ENCODE results near the gene CFAP58.
A peak's percentile ranks its signal among the peaks of the same experiment; 100 is the strongest.

CFAP58 gene

GRCh38 chr10:104376784-104377300 lies 23.2 kb downstream of the CFAP58 start:
- DNase-seq (ENCODE audit: low read depth), result peak; percentile 3

- no peak for DNase-seq (ENCODE audit: low read depth)
Measured at GRCh38 chr10:104380336-104380735, 26.7 kb downstream of the CFAP58 start.

GRCh38 chr10:104387130-104387888 lies 33.7 kb downstream of the CFAP58 start:
- DNase-seq (ENCODE audit: low read depth), result no peak

- DNase-seq (ENCODE audit: low read depth), result no peak
Measured at GRCh38 chr10:104388830-104389229, 35.2 kb downstream of the CFAP58 start.

- peak; percentile 3 for DNase-seq (ENCODE audit: low read depth)
Measured at GRCh38 chr10:104391150-104391968, 37.7 kb downstream of the CFAP58 start.

GRCh38 chr10:104391969-104392296 lies 38.3 kb downstream of the CFAP58 start:
- no peak for DNase-seq (ENCODE audit: low read depth)

GRCh38 chr10:104393387-104393786 lies 39.8 kb downstream of the CFAP58 start:
- DNase-seq (ENCODE audit: low read depth), result no peak

GRCh38 chr10:104396581-104396980 lies 42.9 kb downstream of the CFAP58 start:
- no peak for DNase-seq (ENCODE audit: low read depth)

- no peak for DNase-seq (ENCODE audit: low read depth)
Measured at GRCh38 chr10:104403636-104404035, 50.0 kb downstream of the CFAP58 start.

GRCh38 chr10:104406715-104407650 lies 53.4 kb downstream of the CFAP58 start:
- DNase-seq (ENCODE audit: low read depth), result peak; percentile 73

GRCh38 chr10:104413528-104413927 lies 59.9 kb downstream of the CFAP58 start:
- DNase-seq (ENCODE audit: low read depth), result no peak

- DNase-seq (ENCODE audit: low read depth), result no peak
Measured at GRCh38 chr10:104415526-104416165, 62.0 kb downstream of the CFAP58 start.

GRCh38 chr10:104416851-104417250 lies 63.2 kb downstream of the CFAP58 start:
- no peak for DNase-seq (ENCODE audit: low read depth)

GRCh38 chr10:104417637-104418292 lies 64.1 kb downstream of the CFAP58 start:
- peak; percentile 80 for DNase-seq (ENCODE audit: low read depth)

- DNase-seq (ENCODE audit: low read depth), result peak; percentile 32
Measured at GRCh38 chr10:104424719-104425118, 71.1 kb downstream of the CFAP58 start.

- no peak for DNase-seq (ENCODE audit: low read depth)
Measured at GRCh38 chr10:104427989-104428388, 74.4 kb downstream of the CFAP58 start.

- DNase-seq (ENCODE audit: low read depth), result no peak
Measured at GRCh38 chr10:104429846-104430245, 76.2 kb downstream of the CFAP58 start.

- no peak for DNase-seq (ENCODE audit: low read depth)
Measured at GRCh38 chr10:104430360-104430759, 76.7 kb downstream of the CFAP58 start.

- no peak for DNase-seq (ENCODE audit: low read depth)
Measured at GRCh38 chr10:104433669-104434068, 80.0 kb downstream of the CFAP58 start.

- DNase-seq (ENCODE audit: low read depth), result peak; percentile 35
Measured at GRCh38 chr10:104434601-104435000, 81.0 kb downstream of the CFAP58 start.

- no peak for DNase-seq (ENCODE audit: low read depth)
Measured at GRCh38 chr10:104435822-104436221, 82.2 kb downstream of the CFAP58 start.

Measured in iris pigment epithelial cell (primary cell).